Peyer's patch (tissue), 4 donors: ENCODE results near the gene PCSK2.

ENCODE experiments used
- POLR2A ChIP-seq, 2 donors: fragments of 450-650 bp; IDR thresholded peaks; one replicate each; pipeline ENCODE4 v1.5.1; 2017; ENCODE audit warnings: antibody characterized with exemption in 2 of 2, mild to moderate bottlenecking in 2 of 2, moderate library complexity in 2 of 2
- TF ChIP-seq, protein P1 (sequence below), 6 experiments: fragments of 450-650 bp in 4 of 6; fragments of 200-600 bp in 2 of 6; sonication (generic) in 1 of 6; IDR thresholded peaks; one replicate each; pipeline ENCODE4 v1.5.1; 2017 to 2019; ENCODE audit warnings: antibody characterized with exemption in 6 of 6, mild to moderate bottlenecking in 3 of 6, moderate library complexity in 1 of 6

DNA sequence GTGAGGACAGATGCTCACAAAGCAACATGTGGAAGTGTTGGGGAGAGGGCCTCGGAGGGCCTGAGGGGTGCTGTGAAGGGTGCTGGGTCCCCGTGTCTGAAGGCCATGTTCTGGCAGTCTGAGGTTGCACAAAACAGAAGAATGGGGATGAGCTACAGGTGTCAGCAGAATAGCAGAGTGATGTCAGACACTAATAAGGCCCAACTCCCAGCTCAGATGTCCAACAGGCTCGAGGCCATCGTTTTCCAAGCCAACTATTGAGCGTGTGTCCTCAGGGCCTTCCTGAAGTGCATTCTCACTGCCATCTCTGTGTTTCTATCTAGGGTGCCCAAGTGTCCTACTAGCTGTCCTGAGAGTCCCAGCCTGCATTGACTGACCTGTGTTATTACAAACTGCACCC is 296.5 kb downstream of the PCSK2 start:
- TF ChIP-seq, protein P1, sequence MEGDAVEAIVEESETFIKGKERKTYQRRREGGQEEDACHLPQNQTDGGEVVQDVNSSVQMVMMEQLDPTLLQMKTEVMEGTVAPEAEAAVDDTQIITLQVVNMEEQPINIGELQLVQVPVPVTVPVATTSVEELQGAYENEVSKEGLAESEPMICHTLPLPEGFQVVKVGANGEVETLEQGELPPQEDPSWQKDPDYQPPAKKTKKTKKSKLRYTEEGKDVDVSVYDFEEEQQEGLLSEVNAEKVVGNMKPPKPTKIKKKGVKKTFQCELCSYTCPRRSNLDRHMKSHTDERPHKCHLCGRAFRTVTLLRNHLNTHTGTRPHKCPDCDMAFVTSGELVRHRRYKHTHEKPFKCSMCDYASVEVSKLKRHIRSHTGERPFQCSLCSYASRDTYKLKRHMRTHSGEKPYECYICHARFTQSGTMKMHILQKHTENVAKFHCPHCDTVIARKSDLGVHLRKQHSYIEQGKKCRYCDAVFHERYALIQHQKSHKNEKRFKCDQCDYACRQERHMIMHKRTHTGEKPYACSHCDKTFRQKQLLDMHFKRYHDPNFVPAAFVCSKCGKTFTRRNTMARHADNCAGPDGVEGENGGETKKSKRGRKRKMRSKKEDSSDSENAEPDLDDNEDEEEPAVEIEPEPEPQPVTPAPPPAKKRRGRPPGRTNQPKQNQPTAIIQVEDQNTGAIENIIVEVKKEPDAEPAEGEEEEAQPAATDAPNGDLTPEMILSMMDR (IDR thresholded peaks at IDR 0.05), result no peak
- TF ChIP-seq POLR2A (IDR thresholded peaks at IDR 0.05), result no peak
